ENCODE data around the gene HSD17B8.

Gene HSD17B8

GRCh38 chr6:33192671-33193602 lies 11.5 kb upstream of the HSD17B8 start:
- peak; percentile 55 for DNase-seq

- DNase-seq: no peak
Observed at GRCh38 chr6:33193619-33194018, 10.8 kb upstream of the HSD17B8 start.

GRCh38 chr6:33194431-33194979 lies 9.9 kb upstream of the HSD17B8 start:
- DNase-seq: no peak

GRCh38 chr6:33195304-33196165 lies 8.9 kb upstream of the HSD17B8 start:
- DNase-seq: no peak

- DNase-seq: peak; percentile 88
Observed at GRCh38 chr6:33197431-33198048, 6.9 kb upstream of the HSD17B8 start.

- DNase-seq: no peak
Observed at GRCh38 chr6:33198159-33198852, 6.1 kb upstream of the HSD17B8 start.

GRCh38 chr6:33198853-33199436 lies 5.5 kb upstream of the HSD17B8 start:
- peak; percentile 22 for DNase-seq

GRCh38 chr6:33199687-33200218 lies 4.7 kb upstream of the HSD17B8 start:
- DNase-seq: peak; percentile 94

GRCh38 chr6:33200219-33201146 lies 4.0 kb upstream of the HSD17B8 start, which contains the start of the genes RXRB and SLC39A7:
RXRB (minus strand) TSS chr6:33200665; CDS start chr6:33200476, 189 bp downstream.
SLC39A7 (plus strand) TSS chr6:33200867; CDS start chr6:33201246, 379 bp downstream.
- DNase-seq: peak; percentile 100

GRCh38 chr6:33201147-33201545 lies 3.3 kb upstream of the HSD17B8 start:
- no peak for DNase-seq

- no peak for DNase-seq
Observed at GRCh38 chr6:33201935-33202334, 2.5 kb upstream of the HSD17B8 start.

GRCh38 chr6:33202799-33203198 lies 1.7 kb upstream of the HSD17B8 start:
- no peak for DNase-seq

- no peak for DNase-seq
Observed at GRCh38 chr6:33203443-33204164, 851 bp upstream of the HSD17B8 start.

GRCh38 chr6:33204165-33204414 lies 365 bp upstream of the HSD17B8 start:
- no peak for DNase-seq

GRCh38 chr6:33205191-33206026 lies 954 bp downstream of the HSD17B8 start:
- peak; percentile 68 for DNase-seq

- DNase-seq: no peak
Observed at GRCh38 chr6:33206027-33206863, 1.8 kb downstream of the HSD17B8 start.

GRCh38 chr6:33206864-33207551 lies 2.6 kb downstream of the HSD17B8 start:
- DNase-seq: peak; percentile 56

All from NCI-H82 (cell line).